Measurements from ENCODE around the gene CHRNB4. TPM values are rescaled to one million over a fixed set of nuclear protein-coding genes. Genes with fewer than 3 reads are reported as not detected.
A peak's percentile ranks its signal among the peaks of the same experiment; 100 is the strongest.

The CHRNB4 gene
- total RNA-seq, 1 donor from 2014 or later = not detected

DNA sequence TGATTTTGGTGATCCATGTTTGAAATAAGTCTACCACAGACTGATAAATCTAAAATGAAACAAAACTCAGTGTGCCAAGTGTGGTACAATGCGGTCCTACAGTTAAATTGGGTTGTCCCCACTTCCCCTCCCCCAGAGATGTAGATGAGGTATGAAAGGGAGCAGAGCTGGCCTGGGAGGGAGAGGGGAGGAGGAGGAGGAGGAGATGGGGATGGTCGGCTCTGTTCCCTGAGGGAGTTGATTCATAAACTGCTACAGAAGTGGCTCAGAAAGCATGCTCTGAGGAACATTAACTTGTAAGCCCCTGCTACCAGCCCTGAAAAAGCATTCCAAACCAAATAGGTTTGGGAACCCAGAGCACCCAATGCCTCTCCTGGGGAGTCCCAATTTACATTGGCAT lies 28.0 kb upstream of the CHRNB4 start:
- DNase-seq (ENCODE audit: low spot score) = no peak

DNA sequence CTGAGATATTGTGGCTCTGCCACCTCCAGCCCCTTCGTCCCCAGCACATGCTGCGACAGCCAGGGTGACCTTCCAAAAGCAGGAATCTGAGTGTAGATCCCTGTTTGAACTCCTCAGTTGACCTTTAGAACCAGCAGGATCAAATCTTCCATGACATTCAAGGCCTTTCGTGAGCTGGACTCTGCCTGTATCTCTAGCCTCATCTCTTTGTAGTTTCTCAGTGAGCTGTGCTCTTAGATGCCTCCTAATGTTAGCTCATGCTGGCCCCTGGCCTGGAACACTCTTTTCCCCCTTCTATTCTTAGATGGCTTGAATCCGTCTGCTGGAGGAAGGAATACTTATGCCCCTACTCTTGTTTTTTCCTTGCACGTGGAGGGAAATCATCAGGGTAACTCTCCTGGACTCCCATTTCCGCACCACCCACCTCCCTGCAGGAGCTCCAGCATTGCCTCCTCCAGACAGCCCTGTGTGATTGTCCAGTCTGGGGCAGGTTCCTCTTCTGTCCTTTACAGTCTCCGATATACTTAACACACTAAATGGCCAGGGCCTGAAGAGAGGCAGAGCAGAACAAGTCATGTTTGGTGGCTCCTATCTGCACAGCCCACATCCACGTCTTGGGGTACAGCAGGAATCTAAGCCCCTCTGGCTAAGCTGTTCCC lies 26.7 kb upstream of the CHRNB4 start:
- no peak for DNase-seq (ENCODE audit: low spot score)

DNA sequence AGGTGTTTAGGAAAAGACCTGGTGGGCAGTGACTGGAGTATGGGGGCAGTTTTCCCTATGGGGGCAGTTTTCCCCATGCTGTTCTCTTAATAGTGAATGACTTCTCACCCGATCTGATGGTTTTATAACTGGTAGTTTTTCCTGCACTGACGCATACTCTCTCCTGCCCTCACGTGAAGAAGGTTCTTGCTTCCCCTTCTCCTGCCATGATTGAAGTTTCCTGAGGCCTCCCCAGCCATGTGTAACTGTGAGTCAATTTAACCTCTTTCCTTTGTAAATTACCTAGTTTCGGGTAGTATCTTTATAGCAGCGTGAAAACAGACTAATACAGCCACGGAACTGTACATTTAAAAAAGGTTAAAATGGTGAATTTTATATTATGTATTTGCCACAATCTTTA lies 25.0 kb upstream of the CHRNB4 start:
- DNase-seq (ENCODE audit: low spot score) = no peak

DNA sequence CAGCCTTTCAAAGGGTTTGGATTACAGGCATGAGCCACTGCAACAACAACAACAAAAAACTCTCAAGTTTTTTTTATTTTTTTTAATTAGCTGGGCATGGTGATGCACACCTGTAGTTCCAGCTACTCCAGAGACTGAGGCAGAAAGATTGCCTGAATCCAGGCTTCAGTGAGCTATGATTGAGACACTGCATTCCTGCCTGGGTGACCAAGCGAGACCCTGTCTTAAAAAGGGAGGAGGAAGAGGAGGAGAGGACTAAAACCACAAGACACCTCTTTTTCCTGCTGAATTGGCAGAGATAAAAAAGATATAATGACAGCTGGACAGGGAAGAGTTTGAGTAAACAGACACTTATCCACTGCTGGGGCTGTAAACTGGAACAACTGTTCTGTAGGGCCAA lies 22.7 kb upstream of the CHRNB4 start:
- DNase-seq (ENCODE audit: low spot score) = no peak

DNA sequence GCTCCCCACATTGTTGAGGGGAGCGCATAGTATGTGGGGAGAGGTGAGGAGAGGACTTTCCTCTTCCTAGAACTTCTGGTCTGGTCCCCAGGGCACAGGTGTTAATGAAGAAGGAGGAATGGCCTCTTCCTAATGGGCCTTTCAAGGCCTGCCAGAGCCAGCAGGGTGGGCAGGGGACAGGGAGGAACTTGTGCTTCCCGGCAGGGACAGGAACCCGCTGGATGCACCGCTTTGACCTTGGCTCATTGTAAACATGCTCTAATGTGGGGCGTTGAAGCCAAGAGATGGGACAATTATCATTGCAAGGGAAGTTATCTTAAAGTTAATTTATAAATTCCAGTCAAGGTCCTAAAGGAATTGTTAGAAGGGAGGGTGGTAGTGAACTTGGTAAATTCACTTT lies 21.0 kb upstream of the CHRNB4 start:
- no peak for DNase-seq (ENCODE audit: low spot score)

DNA sequence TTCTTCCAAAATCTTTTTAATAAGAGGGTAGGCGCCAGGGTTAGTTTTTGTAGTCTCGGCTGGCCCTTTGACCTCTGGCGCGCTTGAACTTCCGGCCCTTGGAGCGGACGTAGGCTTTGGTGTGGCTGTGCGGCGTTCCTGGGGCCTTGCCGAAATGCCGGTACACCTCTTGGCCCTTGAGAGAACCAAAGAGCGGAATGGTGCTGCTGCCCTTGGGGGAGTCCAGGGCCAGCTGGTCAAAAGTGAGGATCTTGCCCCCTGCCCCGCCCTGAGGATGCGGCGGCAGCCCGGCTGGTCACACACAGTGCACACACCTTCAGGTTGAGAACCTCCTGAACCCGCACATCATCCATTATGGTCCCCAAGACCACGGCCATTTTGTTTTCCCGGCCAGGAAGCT lies 20.0 kb upstream of the CHRNB4 start:
- DNase-seq (ENCODE audit: low spot score) = no peak

DNA sequence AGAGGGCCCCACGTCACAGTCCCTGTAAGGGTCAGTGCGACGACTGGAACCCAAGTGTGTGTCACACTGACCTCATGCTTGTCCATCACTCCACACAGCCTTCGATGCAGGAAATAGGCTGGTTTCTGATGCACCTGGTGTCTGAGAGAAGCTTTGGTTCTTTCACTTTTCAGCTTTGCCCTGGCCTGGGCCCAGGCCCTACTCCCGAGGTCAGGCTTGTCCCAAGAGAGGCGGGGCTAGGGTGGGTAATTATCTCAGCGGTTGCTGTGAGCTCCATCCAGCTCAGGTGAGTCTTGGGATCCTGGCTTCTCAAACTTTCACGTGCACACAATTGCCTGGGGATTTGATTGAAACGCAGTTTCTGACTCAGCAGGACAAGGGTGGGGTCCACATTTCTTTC lies 19.6 kb upstream of the CHRNB4 start:
- no peak for DNase-seq (ENCODE audit: low spot score)

DNA sequence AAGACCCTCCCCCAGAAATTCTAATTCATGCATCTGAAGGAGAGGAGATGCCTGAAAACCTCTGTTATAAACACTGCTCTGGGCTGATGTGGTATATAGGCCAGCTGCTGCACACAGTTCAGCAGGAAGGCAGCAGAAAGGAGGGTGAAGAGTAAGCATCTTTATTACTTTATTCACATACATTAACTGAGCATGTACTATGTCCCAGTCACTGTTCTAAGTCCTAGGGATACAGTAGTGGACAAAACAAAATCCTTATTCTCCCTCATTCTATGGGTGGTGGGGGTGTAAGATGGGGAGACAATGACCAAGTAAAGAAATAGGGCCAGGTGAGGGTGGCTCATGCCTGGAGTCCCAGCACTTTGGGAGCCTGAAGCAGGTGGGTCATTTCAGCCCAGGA lies 17.8 kb upstream of the CHRNB4 start:
- DNase-seq (ENCODE audit: low spot score) = no peak

DNA sequence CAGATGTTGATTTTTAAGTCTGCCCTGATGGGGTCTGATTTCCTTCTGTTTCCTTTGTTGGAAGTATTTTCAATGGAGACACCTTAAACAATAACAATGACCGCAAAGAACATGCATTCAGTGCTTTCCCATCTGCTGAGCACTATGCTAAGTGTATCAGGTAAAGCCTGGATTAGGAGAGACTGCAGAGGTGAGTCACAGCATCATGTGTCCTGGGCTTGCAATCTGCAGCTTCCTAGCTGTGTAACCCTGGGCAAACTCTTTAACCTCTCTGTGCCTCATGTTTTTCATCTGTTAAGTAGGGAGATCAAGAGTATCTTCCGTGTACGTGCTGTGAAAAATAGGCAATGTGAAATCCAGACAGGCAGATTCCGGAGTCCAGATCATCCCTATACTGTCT lies 13.3 kb upstream of the CHRNB4 start:
- no peak for DNase-seq (ENCODE audit: low spot score)

DNA sequence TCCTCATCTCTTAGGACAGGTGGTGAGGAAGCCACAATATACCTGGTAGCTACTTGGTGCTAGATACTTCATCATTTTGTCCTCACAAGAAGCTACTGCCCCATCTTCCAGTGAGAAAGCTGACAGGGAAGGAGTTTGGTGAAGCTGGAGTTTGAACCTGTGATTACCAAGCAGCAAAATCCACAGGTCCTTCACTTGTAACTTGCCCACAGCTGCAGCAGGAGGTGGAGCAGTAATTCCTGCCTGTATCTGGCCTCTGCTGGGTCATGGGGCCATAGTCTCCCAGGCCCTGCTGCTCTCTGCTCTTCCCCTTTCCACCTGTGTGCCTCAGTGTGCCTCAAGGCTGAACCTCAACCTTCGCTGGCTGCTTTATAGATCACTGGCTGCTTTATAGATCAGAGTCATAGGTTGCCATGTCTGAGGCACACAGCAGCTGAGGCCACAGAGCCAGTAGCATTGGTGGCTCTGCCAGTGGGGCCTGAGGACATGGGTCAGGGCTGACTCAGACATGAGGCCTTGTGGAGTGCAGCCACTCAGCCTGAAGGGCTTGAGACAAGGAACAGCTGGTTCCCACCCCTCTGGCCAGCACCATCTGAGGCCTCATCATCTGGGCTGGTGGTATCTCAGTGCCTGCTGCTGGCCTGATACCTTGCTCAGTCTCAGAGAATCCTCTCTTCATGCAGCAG lies 11.1 kb upstream of the CHRNB4 start:
- no peak for DNase-seq (ENCODE audit: low spot score)

DNA sequence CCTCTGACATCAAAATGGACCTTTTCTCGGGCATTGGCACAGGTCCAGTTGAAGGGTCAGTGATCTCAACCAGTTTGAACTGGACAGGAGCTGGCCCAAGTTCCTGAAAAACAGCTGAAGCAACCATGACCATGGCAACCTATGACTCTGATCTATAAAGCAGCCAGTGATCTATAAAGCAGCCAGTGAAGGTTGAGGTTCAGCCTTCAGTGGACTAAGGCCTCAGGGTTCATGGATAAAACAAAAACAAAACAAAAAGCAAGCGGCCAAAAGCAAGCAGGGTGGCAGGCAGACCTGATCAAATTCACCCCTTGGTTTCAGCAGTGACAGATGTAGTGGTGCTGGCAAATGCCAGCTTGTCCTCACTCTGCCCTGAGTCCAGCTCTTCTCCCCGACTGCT lies 10.0 kb upstream of the CHRNB4 start:
- DNase-seq (ENCODE audit: low spot score) = no peak

DNA sequence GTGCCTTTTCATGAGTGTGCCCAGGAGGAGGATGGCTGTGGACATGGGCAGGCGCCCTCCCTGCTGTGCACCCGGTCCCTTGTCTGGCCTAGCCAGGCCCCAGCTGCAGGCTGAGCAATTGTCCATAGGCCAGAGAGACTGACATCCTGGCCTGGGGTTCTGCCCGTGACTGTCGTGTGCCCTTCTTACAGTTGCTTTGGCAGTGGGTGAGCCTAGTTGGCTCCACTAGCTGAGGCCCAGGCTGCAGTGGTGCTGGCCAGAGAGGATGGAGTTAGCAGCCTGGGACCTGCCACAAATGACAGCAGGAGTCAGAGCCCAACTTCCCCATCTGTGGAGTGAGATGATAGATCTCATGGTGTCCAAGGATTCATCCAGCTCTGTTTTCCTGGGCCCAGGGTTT lies 9.0 kb upstream of the CHRNB4 start:
- no peak for DNase-seq (ENCODE audit: low spot score)

DNA sequence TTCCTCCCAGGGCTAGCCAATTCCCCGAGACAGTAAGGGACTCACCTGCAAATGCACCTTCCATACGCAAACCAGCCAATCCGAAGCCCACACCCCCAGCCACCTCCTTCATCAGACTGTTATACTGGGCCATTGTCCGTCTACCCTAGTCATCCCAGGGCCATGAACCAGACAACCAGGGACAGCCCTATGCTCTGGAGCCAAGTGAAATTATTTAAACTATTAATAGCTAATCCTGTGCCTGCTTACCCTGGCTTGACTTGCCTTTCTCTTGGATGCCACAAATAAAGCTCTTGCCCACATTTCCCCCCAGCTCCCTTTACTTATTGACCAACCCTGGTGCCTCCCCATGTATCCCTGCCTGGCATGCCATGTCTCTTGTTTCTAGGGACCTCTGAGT lies 4.0 kb upstream of the CHRNB4 start:
- DNase-seq (ENCODE audit: low spot score) = no peak

DNA sequence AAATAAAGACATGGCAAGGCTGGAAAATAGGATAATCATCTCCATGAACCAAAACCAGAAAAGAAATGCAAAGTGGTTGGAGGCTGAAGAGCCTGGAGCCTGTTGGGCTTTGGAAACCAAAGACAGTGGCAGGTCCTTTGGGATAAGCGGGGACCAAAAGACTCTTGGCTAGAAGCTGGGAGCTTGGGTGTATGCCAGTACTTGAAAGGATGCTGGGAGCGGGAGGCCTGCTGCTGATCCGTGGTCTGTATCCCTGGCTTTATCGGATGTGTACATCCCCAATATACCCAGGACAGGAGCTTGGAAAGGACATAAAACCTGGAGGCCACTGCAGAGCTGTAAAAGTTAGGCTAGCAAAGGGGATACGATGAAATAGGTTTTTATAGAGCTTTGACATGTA lies 1.3 kb upstream of the CHRNB4 start:
- DNase-seq (ENCODE audit: low spot score) = no peak

DNA sequence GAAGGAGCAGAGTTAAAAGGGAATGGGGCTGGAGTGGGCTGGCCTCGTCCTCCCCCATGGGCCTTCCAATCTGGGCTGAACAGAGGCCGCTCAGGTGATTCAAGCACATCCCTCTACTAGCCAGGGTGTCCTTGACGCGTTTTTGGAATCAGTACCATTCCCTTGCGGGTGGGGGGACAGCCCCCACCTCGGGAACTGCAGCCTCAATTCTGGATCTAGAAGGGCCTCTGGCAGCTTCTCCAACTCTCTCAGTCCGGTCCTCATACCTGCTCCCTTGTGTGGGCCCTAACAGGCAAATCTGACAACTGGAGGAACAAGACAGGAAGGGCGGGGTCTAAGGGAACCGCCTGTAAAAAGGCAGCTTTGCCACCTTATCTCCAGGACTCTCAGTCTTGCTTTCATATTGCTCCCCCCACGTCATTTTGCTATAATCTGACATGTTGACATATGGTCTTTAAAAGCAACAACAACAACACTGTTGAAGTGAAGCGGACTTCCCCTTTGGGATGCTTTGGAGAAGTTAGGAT lies 802 bp upstream of the CHRNB4 start:
- DNase-seq (ENCODE audit: low spot score) = no peak

DNA sequence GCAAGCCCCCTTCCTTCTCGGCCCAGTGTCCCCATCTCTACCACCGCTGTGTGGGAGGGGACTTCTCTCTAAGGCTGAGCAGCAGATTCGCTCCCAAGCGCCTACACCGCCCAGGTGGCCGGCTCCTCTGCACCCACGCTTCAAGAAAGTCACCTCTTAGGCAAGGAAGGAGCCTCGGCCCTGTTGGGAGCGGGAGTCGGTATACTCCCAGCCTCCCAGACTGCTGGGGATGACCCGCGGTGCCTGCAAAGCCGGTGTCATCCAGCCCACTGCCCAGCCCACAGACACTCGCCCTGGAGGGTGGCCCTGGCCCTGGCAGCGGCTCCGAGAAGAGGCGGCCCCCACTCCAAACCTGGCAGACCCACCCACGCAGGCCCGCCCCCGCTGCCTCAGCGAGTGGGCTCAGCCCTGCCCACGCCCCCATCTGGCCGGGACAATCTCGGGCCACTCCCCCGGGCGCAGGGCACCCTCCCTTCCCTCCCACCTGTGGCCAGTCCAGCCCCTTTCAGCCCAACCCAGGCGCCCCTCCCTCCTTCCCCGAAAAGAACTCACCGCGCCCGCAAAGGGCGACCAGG lies 396 bp downstream of the CHRNB4 start:
- no peak for DNase-seq (ENCODE audit: low spot score)

DNA sequence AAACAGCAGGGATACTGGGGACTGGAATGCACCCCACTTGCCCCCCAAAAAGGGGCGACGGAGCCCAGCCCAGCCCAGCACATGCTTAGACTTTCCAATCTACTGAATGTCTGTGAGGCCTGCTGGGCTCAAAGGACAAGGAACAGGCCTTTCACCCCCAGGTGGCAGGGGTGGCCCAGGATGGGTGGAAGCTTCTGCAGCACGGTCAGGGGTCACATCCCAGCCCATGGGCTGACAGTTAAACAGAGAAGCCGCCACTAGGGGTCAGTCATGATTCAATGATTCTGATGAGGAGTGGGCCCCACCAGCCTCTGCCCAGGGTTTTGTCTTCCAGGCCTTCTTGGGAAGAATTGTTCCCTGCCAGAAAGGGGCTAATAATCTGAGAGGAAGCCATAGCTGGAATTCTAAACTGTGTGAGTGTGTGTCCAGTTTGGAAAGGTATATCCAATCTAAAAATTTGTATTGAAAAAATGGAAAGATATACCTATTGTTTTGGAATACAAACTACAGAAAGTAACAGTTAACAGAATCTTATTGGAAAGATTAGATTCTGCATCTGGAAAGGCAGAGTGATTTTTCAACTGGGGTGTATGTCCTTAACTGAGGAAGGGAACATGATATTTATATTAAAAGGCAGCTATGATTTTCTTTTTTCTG lies 2.2 kb downstream of the CHRNB4 start:
- DNase-seq (ENCODE audit: low spot score) = peak; percentile 42

DNA sequence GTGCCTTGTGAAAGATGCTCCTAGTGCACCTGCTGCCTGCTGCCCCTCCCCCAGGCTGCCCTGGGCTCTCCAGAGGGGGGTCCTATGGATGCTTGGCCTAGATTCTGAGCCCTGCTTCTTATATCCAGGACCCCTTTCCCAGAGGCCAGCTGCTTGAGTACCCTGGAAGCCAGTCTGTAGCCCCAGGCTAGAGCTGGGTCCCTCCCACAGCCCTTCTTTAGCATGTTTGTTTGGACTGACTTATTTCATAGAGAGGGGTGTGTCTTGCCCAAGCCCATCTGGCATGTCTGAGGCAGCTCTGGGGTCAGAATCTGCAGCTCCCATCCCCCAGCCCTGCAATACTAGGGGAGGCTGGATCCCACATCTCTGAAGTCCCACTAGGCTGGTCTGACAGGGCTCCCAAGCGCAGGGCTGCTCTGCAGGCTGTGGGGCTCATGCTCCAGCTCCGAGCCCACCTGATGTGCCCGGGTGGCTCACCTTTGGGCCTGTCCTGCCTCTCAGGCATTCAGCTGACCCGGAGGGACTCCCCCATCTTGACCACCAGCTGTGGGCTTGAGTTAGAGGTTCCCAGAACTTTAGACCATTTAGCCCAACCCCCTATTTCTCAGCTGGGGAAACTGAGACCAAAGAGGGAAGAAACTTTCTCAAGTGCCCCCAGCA lies 3.1 kb downstream of the CHRNB4 start:
- DNase-seq (ENCODE audit: low spot score) = no peak

DNA sequence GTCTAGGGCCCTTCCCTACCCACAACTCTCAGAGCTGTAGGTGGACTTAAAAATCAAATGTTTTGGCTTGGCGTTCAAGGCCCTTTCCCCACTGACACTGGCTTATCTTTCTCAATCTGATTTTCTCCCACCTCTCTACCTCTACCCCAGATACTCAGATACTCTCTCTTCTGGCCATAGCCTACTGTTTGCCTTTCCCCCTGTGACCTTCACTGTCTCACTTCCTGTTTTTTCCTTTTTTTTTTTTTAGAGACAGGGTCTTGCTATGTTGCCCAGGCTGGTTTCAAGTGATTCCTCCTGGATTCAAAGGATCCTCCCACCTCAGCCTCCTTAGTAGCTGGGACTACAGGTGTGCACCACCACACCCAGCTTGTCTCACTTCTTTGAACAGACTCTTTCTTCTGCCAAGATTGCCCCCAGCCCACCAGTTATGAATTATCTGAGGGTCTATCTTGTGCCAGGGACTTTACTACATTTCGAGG lies 4.6 kb downstream of the CHRNB4 start:
- no peak for DNase-seq (ENCODE audit: low spot score)

DNA sequence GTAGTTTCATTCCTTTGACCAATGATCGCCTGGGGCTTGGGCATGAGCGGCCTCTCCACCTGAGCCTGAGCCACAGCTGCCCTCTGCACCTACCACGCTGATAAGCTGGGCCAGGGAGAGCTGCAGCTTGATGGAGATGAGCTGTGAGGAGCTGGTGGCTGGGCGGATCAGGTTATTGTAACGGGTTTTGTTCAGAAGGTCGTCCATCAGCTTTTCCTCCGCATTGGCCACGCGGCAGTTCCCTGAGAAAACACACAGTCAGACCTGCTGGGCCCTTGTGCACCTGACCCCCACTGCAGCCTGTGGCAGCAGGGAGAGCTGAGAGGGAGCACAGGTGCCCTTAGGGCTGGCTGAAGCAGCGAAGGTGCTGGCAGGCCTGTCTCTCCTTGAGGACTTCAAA lies 5.7 kb downstream of the CHRNB4 start:
- DNase-seq (ENCODE audit: low spot score) = no peak

DNA sequence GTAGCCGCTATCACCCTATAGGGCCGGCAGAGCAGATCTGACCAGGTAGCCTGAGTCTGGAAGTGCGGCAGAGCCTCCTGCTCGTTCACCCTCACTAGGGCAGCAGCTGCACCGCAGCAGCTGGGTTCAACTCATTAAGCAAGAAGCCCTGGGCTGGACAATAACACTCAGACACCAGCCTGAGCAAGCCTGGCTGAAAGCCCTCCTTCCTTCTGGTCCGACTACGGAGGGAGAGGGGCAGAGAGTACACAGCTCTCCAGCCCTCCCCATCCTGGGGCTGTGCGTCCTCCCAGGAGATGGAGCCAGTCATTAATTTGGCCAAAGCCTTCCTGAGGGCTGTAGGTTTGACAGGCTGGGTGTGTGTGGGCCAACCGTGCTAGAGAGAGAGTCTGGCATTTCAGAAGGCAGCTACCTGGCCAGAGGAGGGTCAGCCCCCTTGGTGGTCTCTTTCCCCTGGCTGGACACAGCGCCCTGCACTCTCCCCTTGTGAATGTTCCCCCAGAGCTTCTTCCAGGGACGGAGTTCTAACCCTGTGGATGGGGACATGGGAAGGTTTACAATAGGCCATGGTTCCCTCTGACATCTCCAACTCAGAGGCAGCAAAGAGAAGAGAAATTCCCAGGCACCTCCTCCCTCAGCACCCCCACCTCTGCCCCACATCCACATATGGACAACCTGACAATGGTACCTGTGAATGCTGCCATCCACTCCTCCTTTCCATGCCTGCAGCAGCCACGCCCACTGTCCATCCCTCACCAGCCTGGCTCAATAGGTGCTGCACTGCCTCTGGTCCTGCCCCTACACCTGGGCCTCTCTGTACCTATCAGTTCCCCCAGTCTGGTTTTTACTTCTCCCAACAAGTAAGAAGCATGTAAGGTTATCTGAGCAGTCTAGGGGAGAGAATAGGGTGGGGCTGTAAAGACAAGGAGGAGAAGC lies 6.5 kb downstream of the CHRNB4 start:
- no peak for DNase-seq (ENCODE audit: low spot score)

Data from mucosa of gallbladder (tissue), 1 donor.